Measurements from ENCODE around the gene ABHD2. TPM values are rescaled to one million over a fixed set of nuclear protein-coding genes. Genes with fewer than 3 reads are reported as not detected.

ABHD2 gene
- total RNA-seq, 1 donor from 2014 or later, result 68.2 TPM

DNA sequence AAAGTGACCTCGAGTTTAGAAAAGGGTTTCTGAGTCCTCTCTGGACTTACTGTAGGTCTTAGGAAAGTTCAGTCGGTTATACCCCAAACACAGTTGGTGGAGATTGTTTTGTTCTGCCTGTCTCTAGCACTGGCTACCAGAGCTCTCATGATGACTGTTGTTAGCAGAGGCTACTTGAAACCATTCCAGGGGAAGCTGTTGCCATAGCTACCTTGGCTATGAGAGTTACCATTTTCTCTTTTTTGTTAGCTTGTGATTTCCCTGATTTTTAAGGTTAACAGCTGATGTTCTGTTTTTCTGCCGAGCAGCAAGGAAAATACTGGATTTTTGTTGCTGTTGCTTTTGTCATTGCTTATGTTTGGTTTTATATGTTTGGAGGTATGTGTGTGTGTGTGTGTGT, 26.7 kb downstream of the ABHD2 start:
- peaks cover 99% of the 10 kb centered on the region for H3K4me1 ChIP-seq
- no peaks in the 10 kb centered on the region for H3K27me3 ChIP-seq (ENCODE audit: low read depth)
- no peak for DNase-seq
- H3K9me3 ChIP-seq (replicated peaks), result no peaks in the 10 kb centered on the region
- no peak overlapping the region for H3K4me3 ChIP-seq
- H3K36me3 ChIP-seq, result peaks cover 35% of the 10 kb centered on the region
- peak overlapping the region; percentile 95 for H3K27ac ChIP-seq (replicated peaks)
- intact Hi-C loops (cut with micrococcal nuclease), result no loop called here
- TF ChIP-seq, protein P1, sequence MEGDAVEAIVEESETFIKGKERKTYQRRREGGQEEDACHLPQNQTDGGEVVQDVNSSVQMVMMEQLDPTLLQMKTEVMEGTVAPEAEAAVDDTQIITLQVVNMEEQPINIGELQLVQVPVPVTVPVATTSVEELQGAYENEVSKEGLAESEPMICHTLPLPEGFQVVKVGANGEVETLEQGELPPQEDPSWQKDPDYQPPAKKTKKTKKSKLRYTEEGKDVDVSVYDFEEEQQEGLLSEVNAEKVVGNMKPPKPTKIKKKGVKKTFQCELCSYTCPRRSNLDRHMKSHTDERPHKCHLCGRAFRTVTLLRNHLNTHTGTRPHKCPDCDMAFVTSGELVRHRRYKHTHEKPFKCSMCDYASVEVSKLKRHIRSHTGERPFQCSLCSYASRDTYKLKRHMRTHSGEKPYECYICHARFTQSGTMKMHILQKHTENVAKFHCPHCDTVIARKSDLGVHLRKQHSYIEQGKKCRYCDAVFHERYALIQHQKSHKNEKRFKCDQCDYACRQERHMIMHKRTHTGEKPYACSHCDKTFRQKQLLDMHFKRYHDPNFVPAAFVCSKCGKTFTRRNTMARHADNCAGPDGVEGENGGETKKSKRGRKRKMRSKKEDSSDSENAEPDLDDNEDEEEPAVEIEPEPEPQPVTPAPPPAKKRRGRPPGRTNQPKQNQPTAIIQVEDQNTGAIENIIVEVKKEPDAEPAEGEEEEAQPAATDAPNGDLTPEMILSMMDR (IDR thresholded peaks at IDR 0.05; ENCODE audit: borderline replicate concordance), result no peak

DNA sequence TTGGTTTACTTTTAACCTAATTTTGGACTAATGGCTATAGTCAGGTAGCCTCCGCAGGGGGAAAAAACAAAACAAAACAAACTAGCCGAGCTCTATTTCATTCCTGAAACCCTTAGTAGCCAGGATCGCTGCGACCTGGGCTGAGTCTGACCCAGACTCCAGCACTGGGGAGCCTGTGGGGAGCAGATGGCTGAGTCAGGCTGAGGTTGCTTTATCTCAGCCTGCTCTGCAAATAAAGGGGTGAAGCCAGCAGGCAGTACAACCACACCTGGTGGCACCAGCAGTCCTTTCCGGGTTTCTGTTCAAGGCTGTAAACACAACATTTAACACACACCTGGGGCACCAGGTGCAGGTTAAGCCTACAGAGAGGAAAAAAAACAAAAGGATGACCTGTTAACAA, 27.3 kb downstream of the ABHD2 start:
- Histone ChIP-seq H3K27ac (replicated peaks) (peak overlapping the region; percentile 95), H3K36me3 (peaks cover 35% of the 10 kb centered on the region), H3K9me3 (replicated peaks) (no peaks in the 10 kb centered on the region), H3K4me3 (no peak overlapping the region), H3K27me3 (ENCODE audit: low read depth) (no peaks in the 10 kb centered on the region), H3K4me1 (peaks cover 99% of the 10 kb centered on the region)
- no peak for DNase-seq
- intact Hi-C loops (cut with micrococcal nuclease), result no loop called here
- TF ChIP-seq, protein P1 (IDR thresholded peaks at IDR 0.05; ENCODE audit: borderline replicate concordance), result no peak

DNA sequence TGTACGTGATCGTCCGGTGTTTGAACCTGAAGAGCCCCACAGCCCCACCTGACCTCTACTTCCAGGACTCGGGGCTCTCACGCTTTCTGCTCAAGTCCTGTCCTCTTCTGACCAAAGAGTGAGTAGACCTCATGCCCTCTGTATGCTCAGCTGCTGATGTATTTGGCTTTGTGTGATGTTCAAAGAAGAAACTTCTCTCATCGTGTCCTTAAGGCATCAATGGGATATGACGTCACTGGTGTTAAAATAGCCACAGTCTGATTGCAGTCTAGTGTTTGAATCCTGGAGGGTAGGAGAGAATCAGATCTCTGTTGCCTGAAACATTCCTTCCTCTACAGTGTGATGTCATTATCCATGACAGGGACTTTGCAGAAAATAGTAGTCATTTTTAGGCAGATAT, 28.1 kb downstream of the ABHD2 start:
- Histone ChIP-seq H3K36me3 (peaks cover 43% of the 10 kb centered on the region), H3K4me3 (no peak overlapping the region), H3K9me3 (replicated peaks) (no peaks in the 10 kb centered on the region), H3K27me3 (ENCODE audit: low read depth) (no peaks in the 10 kb centered on the region), H3K4me1 (peaks cover 99% of the 10 kb centered on the region), H3K27ac (replicated peaks) (peak overlapping the region; percentile 95)
- intact Hi-C loops (cut with micrococcal nuclease), result no loop called here
- TF ChIP-seq, protein P1 (IDR thresholded peaks at IDR 0.05; ENCODE audit: borderline replicate concordance), result no peak
- no peak for DNase-seq

DNA sequence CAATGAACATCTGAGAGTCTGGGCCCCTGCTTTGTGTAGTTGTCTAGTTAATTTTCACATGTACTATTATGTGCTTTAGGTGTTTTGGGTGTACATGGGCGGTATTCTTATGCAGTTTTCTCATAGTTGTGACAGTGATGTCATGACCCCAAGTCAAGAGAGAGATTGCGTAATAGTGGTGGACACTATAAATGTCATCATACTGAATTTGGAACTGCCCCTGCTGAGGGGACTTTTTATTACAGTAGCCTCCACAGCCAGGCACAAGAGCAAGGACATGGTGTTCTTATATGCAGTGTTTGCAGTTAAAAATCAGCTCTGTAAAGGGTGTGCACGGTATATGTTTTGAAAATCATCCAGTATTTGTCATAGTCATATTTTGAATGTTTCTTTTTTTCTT, 29.5 kb downstream of the ABHD2 start:
- Histone ChIP-seq H3K27me3 (ENCODE audit: low read depth) (no peaks in the 10 kb centered on the region), H3K9me3 (replicated peaks) (no peaks in the 10 kb centered on the region), H3K27ac (replicated peaks) (peak overlapping the region; percentile 95), H3K36me3 (peaks cover 55% of the 10 kb centered on the region), H3K4me3 (no peak overlapping the region), H3K4me1 (peaks cover 99% of the 10 kb centered on the region)
- TF ChIP-seq, protein P1 (IDR thresholded peaks at IDR 0.05; ENCODE audit: borderline replicate concordance), result no peak
- intact Hi-C loops (cut with micrococcal nuclease), result no loop called here
- DNase-seq, result no peak

DNA sequence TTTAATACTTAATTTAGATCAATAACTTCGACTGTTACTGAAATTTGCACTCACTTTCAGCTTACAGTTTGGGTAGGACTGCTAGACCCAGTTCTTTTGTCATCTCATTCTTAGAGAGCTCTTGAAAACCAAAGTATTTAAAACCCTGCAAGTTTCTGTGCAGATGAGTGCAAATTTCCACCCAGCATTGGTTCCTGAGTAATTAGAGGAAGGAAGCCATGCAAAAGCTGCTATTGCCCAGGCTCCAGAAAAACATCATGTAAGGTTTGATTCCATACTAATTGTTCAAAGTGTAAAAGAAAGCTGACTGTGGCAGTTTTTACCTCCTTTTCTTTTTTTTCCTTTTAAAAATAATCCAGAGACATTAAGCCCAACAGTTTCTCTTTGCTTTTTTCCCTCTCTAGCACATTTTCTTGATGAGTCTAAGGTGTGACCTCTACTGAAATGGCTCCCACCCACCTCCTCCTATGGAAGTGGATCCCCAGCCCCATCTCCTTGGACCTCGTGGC, 30.3 kb downstream of the ABHD2 start:
- intact Hi-C loops (cut with micrococcal nuclease), result no loop called here
- H3K27me3 ChIP-seq (ENCODE audit: low read depth), result no peaks in the 10 kb centered on the region
- H3K27ac ChIP-seq (replicated peaks), result peak overlapping the region; percentile 95
- no peaks in the 10 kb centered on the region for H3K9me3 ChIP-seq (replicated peaks)
- DNase-seq, result no peak
- H3K4me1 ChIP-seq, result peaks cover 99% of the 10 kb centered on the region
- TF ChIP-seq, protein P1 (IDR thresholded peaks at IDR 0.05; ENCODE audit: borderline replicate concordance), result no peak
- H3K36me3 ChIP-seq, result peaks cover 60% of the 10 kb centered on the region
- H3K4me3 ChIP-seq, result no peak overlapping the region

All from left ventricle myocardium inferior (tissue), 1 donor.